SJCRH30 (cell line): Measurements from ENCODE around the gene IL9R. TPM values are rescaled to one million over a fixed set of nuclear protein-coding genes. Genes with fewer than 3 reads are reported as not detected.
"Not testable (repeated sequence)": the region's sequence is repeated elsewhere in the genome, so short reads cannot be mapped to it uniquely, and the experiment has no call there.

Source experiments
- DNase-seq, 2 experiments: peaks; one replicate each; pipeline ENCODE4 v3.0.0-alpha.2; 2015 to 2020
- H3K27ac ChIP-seq: fragments of 250-450 bp; sonication (Bioruptor Pico); 2 replicates; pipeline ENCODE4 v1.5.1; 2020; ENCODE audit warnings: mild to moderate bottlenecking, moderate library complexity
- H3K27me3 ChIP-seq: fragments of 250-450 bp; sonication (Bioruptor Pico); 2 replicates; pipeline ENCODE4 v1.5.1; 2020; ENCODE audit warnings: mild to moderate bottlenecking, moderate library complexity
- H3K36me3 ChIP-seq: fragments of 250-450 bp; sonication (Bioruptor Pico); 2 replicates; pipeline ENCODE4 v1.5.1; 2020; ENCODE audit warnings: mild to moderate bottlenecking, moderate library complexity
- H3K4me1 ChIP-seq: fragments of 250-450 bp; sonication (Bioruptor Pico); 2 replicates; pipeline ENCODE4 v1.5.1; 2020; ENCODE audit warnings: mild to moderate bottlenecking, moderate library complexity
- H3K4me3 ChIP-seq: fragments of 250-450 bp; sonication (Bioruptor Pico); 2 replicates; pipeline ENCODE4 v1.5.1; 2020; ENCODE audit warnings: mild to moderate bottlenecking, moderate library complexity
- H3K9me3 ChIP-seq: fragments of 250-450 bp; sonication (Bioruptor Pico); replicated peaks from 2 replicates; pipeline ENCODE4 v1.5.1; 2020; ENCODE audit warnings: mild to moderate bottlenecking, moderate library complexity
- total RNA-seq: library from RNA; depleted of rRNA; stranded (reverse); fragments of >200 nt; shearing (Covaris generic); gene quantifications from 2 replicates; pipeline ENCODE4 v1.2.3, GENCODE V29; 2014; rRNA removed

Gene IL9R, protein sequence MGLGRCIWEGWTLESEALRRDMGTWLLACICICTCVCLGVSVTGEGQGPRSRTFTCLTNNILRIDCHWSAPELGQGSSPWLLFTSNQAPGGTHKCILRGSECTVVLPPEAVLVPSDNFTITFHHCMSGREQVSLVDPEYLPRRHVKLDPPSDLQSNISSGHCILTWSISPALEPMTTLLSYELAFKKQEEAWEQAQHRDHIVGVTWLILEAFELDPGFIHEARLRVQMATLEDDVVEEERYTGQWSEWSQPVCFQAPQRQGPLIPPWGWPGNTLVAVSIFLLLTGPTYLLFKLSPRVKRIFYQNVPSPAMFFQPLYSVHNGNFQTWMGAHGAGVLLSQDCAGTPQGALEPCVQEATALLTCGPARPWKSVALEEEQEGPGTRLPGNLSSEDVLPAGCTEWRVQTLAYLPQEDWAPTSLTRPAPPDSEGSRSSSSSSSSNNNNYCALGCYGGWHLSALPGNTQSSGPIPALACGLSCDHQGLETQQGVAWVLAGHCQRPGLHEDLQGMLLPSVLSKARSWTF
- not detected in 2 replicates for total RNA-seq

DNA sequence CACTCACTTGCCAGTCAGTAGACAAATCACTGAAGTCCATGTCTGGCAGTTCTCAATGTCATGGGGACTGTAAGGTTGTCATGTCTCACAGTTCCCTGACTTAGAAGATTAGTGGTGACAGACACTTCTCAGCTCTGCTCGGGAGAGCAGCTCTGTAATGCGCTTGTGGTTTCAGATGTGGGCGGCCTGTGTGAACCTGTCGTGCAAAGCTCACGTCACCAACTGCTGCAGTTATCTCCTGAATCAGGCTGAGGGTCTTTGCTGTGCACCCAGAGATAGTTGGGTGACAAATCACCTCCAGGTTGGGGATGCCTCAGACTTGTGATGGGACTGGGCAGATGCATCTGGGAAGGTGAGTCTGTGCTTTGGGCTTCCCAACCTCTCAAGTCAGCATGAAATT lies at the start of gene IL9R:
Gene IL9R (plus strand): TSS at position 261 of the 400 bp plus-strand sequence. CDS start 64 bp downstream, at position 325.
- Histone ChIP-seq H3K9me3 (no peaks in the 10 kb centered on the region), H3K27ac (no peak within 1 kb of the TSS), H3K4me3 (no peak within 1 kb of the TSS), H3K27me3 (no peaks in the 10 kb centered on the region), H3K36me3 (no peaks in the 10 kb centered on the region), H3K4me1 (no peaks in the 10 kb centered on the region)
- DNase-seq = no peak

DNA sequence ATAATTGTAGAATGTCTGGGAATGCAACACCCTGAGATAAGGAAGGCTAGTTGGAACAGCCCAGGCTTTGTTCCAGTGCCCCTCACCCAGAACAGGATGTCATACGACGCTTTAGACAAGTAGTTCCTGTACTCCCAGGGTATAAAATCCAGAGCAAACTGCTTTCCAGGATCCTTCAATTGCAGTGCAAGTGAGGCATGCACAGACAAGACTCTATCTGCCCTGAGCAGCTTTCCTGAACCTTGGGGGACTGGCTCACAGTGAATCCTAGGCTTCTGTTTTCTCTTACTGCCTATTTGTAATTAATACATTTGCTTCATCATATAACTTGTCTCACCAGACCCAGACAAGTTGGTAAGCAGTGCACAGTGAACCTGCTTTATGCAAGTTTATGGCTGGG lies 48.4 kb upstream of the IL9R start:
- Histone ChIP-seq H3K27ac (no peak overlapping the region), H3K36me3 (no peaks in the 10 kb centered on the region), H3K4me3 (no peak overlapping the region), H3K4me1 (no peaks in the 10 kb centered on the region), H3K27me3 (no peaks in the 10 kb centered on the region), H3K9me3 (no peaks in the 10 kb centered on the region)
- no peak for DNase-seq

DNA sequence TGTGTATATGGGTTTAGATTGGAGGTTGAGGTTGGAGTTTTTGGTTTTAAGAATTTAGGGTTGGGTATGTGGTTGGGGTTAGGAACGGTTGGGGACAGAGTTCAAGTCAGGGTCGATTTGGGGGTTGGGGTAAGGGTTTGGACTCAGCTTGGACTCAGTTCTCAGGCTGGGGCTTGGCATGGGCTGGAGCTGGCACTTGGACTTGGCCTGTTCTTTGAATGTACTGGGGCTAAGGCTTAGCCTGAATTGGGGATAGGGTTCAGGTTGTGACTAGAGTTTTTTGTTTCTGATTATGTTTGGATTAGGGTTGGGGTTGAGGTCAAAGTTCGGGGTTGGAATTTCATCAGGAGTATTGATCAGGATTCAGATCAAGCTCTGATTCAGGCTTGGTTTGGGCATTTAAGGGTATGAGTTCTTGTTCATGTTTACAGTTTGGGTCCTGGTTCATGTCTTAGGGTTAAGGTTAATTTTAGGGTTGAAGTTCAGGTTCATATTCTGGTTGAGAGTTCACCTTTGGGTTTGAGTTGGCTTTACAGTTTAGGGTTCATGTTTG lies 46.2 kb upstream of the IL9R start:
- no peak for DNase-seq
- H3K4me1 ChIP-seq = no peaks in the 10 kb centered on the region
- H3K9me3 ChIP-seq = no peaks in the 10 kb centered on the region
- no peak overlapping the region for H3K27ac ChIP-seq
- no peaks in the 10 kb centered on the region for H3K36me3 ChIP-seq
- no peaks in the 10 kb centered on the region for H3K27me3 ChIP-seq
- no peak overlapping the region for H3K4me3 ChIP-seq

DNA sequence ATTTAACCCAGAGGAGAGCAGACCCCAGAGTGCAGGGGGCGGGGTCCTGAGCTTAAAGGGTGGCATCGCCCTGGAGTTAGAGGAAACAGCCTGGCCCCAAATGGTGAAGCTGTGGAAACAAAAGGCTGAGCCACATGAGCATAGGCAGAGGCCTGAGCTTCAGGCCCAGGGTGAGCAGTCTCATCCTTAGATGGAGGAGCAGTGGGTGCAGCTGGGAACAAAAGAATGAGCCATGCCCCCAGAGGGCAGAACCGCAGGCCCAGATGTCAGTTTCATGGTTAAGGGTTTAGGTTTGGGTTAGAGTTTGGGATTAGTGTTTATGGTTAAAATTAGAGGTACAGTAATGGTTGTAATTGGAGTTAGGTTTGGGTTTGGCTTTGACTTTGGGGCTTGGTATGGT lies 44.4 kb upstream of the IL9R start:
- Histone ChIP-seq H3K27me3 (no peaks in the 10 kb centered on the region), H3K9me3 (no peaks in the 10 kb centered on the region), H3K4me1 (no peaks in the 10 kb centered on the region), H3K27ac (no peak overlapping the region), H3K36me3 (no peaks in the 10 kb centered on the region), H3K4me3 (no peak overlapping the region)
- no peak for DNase-seq

DNA sequence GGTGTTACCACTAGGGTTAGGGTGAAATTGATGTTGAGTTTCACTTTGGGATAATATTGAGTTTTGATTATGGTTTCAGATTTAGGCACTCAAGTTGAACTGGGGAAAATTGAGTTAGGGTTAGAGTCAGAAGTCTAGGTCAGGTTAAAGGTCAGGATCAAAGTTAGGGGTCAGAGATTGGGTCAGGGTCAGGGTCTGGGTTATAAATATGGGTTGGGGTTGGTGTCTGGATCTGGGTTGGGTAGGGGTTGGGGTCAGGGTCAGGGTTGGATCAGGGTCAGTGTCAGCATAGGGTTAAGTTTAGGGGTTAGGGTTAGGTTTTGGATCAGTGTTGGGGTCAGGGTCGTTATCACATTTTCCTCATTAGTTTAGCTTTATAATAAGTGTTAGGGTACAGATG lies 42.7 kb upstream of the IL9R start:
- no peaks in the 10 kb centered on the region for H3K27me3 ChIP-seq
- no peak overlapping the region for H3K4me3 ChIP-seq
- H3K4me1 ChIP-seq = no peaks in the 10 kb centered on the region
- no peak for DNase-seq
- no peaks in the 10 kb centered on the region for H3K9me3 ChIP-seq
- no peak overlapping the region for H3K27ac ChIP-seq
- H3K36me3 ChIP-seq = no peaks in the 10 kb centered on the region

DNA sequence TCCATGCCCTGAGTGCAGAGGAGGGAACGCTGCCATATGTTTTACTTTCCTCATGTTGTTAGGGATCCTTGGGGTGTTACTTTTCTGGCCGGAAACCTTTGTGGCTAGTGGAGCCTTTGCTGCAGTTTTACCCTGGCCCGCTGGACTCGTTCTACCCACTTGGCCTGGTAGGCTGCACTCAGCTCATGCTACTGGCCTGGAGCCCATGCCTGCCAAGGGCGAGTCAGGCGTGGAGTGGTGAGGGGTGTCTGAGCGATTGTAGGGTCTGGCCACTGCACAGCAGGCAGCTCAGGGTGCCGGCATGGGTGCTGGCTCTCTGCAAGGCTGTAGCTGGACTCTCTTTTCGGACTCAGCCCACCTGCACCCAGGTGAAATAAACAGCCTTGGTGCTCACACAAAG lies 41.4 kb upstream of the IL9R start:
- Histone ChIP-seq H3K27ac (no peak overlapping the region), H3K4me1 (no peaks in the 10 kb centered on the region), H3K36me3 (no peaks in the 10 kb centered on the region), H3K9me3 (no peaks in the 10 kb centered on the region), H3K27me3 (no peaks in the 10 kb centered on the region), H3K4me3 (no peak overlapping the region)
- no peak for DNase-seq

DNA sequence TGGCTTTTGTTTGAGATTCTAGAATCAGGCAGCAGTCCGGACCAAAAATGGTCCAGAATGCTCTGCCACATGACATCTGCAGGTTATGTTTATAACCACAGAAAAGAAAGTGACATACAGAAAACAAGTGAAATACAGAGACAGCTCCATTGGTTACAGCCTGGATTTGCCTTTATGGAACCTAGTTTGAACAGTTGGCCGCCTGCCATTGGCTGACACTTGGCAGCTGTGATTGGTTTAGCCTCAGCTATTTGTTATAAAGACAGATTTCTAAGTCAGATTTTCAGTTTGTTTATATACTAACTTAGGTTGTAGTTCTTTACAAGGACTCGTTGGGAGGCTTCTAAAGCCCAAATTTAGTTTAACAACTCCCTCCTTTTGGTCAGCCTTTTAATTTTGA lies 40.8 kb upstream of the IL9R start:
- no peak overlapping the region for H3K4me3 ChIP-seq
- H3K27me3 ChIP-seq = no peaks in the 10 kb centered on the region
- no peaks in the 10 kb centered on the region for H3K36me3 ChIP-seq
- H3K9me3 ChIP-seq = no peaks in the 10 kb centered on the region
- H3K27ac ChIP-seq = no peak overlapping the region
- no peak for DNase-seq
- H3K4me1 ChIP-seq = no peaks in the 10 kb centered on the region

DNA sequence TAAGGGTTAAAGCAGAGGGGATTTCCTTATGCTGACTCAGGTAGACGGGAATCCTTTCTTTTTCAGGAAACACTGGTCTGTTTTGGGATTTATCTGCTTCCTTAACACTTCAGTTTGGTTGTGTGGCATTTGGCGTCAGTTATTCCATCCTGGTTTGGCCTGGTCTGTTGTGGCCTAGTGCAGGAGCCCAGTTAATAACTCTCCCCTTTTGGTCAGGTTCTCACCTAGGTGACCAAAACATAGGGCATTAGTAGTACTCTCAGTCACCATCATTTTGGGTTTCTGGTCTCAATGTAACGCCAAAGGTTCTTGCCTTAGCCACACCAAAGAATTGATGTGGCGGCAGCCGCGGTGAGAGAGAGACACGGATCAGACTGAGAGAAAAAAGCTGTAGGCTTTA lies 39.7 kb upstream of the IL9R start:
- Histone ChIP-seq H3K4me1 (no peaks in the 10 kb centered on the region), H3K36me3 (no peaks in the 10 kb centered on the region), H3K4me3 (no peak overlapping the region), H3K27me3 (no peaks in the 10 kb centered on the region), H3K27ac (no peak overlapping the region), H3K9me3 (no peaks in the 10 kb centered on the region)
- no peak for DNase-seq

DNA sequence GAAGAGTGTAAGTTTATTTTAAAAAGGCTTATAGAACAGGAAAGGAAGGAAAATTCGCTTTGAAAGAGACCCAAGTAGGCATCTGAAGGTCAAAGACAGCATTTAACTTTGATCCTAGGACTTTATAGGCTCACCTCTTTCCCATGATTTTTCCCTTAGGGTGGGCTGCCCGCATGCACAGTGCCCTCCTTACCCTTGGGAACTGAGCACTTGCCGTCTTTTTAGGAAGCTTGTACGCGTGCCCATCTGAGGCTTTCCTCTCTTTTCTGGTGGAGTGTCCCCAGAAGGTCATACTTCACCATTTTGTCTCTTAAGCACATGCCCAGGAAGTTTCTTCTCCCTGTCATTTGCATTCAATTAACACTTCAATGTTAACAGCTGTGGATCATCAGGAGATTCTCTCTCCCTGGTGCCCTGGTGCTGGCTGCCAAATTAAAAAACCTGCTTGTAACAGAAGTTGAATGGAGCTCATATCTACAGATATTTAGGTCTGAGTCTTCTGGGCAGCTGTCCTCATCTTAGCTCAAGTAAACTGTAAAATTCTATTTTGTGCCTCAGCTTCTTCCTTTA lies 38.4 kb upstream of the IL9R start:
- no peaks in the 10 kb centered on the region for H3K27me3 ChIP-seq
- H3K36me3 ChIP-seq = no peaks in the 10 kb centered on the region
- no peak overlapping the region for H3K27ac ChIP-seq
- H3K4me1 ChIP-seq = no peaks in the 10 kb centered on the region
- DNase-seq = no peak
- H3K4me3 ChIP-seq = no peak overlapping the region
- H3K9me3 ChIP-seq = no peaks in the 10 kb centered on the region

DNA sequence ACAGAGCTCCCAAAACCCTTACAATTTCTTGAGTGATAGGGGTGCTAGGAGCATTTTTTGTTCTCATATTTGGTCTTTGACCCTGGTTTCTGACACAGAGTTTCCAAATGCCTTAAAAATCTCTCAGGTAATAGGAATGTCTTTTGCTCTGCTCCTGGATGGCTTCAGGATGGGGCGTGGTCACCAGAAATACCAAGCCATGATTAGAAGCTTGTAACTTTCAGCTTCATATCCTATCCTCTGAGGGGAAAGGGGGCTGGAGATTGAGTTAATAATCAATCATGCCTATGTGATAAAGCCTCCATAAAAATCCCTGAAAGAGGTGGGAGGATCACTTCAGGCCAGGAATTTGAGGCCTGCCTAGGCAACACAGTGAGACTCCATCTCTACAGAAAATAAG lies 34.6 kb upstream of the IL9R start:
- H3K27ac ChIP-seq = no peak overlapping the region
- no peak overlapping the region for H3K4me3 ChIP-seq
- no peaks in the 10 kb centered on the region for H3K4me1 ChIP-seq
- no peaks in the 10 kb centered on the region for H3K27me3 ChIP-seq
- no peaks in the 10 kb centered on the region for H3K9me3 ChIP-seq
- H3K36me3 ChIP-seq = no peaks in the 10 kb centered on the region
- no peak for DNase-seq

DNA sequence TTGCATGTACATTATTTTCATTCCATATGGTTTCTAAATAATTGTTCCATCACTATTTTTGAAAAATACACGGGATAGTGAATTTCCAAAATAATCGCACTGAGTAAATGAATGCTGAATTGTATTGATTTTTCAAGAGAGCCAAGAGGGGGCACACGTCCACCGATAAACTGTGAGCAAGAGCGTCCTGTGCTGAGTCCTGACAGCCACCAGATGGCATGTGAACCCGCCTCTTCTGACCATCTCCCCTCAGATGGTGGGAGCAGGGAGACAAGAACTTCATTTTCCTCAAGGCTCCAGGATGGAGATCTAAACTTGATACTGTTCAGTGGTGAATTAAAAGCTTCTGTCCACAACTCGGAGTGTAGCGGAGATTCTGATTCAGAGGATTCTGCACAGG lies 30.6 kb upstream of the IL9R start:
- no peaks in the 10 kb centered on the region for H3K36me3 ChIP-seq
- no peaks in the 10 kb centered on the region for H3K27me3 ChIP-seq
- peak; percentile 14 to 46 for DNase-seq
- H3K4me3 ChIP-seq = no peak overlapping the region
- H3K27ac ChIP-seq = no peak overlapping the region
- no peaks in the 10 kb centered on the region for H3K9me3 ChIP-seq
- H3K4me1 ChIP-seq = no peaks in the 10 kb centered on the region

DNA sequence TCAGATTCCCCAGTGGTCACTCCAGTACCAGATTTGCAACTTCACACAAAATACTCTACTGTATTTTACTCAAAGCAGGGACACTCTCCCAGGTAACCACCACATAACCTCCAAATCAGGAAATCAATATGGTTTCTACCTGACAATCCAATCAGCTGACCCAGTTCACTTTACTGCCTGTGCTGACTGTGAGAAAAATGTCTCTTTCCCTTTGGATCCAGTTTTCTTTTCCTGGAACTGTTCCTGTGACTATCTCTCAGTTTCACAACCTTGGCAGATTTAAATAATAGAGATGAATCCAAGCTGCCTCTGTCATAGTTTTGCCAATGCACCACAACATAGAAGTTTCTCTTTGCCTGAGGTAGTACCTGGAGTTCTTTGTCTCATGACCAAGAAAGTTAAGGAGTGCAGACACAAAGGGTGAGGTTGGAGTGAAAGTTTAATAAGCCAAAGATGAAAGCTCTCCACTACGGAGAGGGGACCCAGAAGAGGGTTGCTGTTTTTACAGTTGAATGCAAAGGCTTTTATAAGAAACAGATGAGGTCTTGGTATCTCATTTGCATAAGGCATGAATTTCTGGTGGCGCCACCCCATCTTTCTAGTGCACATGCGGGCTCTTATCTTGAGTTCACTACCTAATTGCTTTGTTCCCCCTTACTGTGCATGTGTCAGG lies 29.7 kb upstream of the IL9R start:
- no peaks in the 10 kb centered on the region for H3K27me3 ChIP-seq
- H3K9me3 ChIP-seq = no peaks in the 10 kb centered on the region
- H3K36me3 ChIP-seq = no peaks in the 10 kb centered on the region
- no peak overlapping the region for H3K27ac ChIP-seq
- no peak overlapping the region for H3K4me3 ChIP-seq
- no peak for DNase-seq
- no peaks in the 10 kb centered on the region for H3K4me1 ChIP-seq

DNA sequence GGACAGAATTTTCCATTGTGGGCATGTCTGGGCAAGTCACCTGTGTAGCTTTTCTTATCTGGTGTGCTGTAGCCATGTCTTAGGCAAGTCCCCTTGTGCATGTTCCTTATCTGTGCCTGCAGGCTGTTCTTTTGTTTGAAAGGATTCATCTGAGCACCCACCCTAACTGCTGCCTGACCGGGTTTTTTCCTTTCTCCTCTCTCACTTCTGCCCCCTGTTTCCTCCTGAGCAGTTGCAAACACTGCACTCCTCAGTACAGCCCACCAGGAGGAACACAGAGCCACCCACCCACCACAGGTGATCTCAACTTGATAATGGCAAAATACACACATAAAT lies 29.2 kb upstream of the IL9R start:
- Histone ChIP-seq H3K9me3 (no peaks in the 10 kb centered on the region), H3K4me3 (no peak overlapping the region), H3K4me1 (no peaks in the 10 kb centered on the region), H3K27ac (no peak overlapping the region), H3K36me3 (no peaks in the 10 kb centered on the region), H3K27me3 (no peaks in the 10 kb centered on the region)
- DNase-seq = no peak

DNA sequence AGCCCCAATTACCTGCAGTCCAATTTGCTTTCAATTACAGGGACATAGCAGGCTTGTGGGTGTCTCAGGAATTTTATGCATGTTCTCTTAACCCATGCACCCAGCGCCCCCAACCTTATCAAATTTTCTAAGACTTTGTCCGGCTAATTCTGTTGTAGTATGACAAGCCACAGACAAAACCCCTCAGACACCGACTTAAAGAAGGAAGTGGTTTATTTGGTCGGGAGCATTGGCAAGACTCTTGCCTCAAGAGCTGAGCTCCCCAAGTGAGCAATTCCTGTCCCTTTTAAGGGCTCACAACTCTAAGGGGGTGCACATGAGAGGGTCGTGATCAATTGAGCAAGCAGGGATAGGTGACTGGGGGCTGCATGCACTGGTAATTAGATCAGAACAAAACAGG lies 28.7 kb upstream of the IL9R start:
- no peak for DNase-seq
- Histone ChIP-seq H3K27ac (no peak overlapping the region), H3K36me3 (no peaks in the 10 kb centered on the region), H3K4me3 (no peak overlapping the region), H3K9me3 (no peaks in the 10 kb centered on the region), H3K27me3 (no peaks in the 10 kb centered on the region), H3K4me1 (no peaks in the 10 kb centered on the region)

DNA sequence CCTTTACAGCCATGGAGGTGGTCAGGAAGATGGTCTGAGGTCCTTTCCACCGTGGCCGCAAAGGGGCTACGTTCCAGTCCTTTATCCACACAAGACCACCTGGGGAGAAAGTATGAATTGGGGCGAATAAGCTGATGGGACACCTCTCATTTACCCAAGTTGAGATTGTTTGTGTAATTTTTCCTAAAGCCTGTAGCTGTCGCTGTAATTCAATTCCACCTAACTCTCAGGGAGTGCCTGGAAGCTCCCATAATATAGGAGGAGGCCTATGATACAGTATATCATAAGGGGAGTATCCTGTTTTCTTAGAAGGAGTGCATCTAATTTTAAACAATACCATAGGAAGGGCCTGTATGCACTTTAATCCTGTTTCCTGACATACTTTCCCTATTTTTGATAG lies 25.8 kb upstream of the IL9R start:
- peak in 1 of 2 experiments; percentile 2 for DNase-seq
- not testable (repeated sequence) for H3K4me3 ChIP-seq, H3K27ac ChIP-seq, H3K27me3 ChIP-seq, H3K36me3 ChIP-seq, H3K4me1 ChIP-seq, H3K9me3 ChIP-seq
